HTERT RPE-1 (cell line): Measurements from ENCODE around the gene CIAO2B.
"Not testable (repeated sequence)": the region's sequence is repeated elsewhere in the genome, so short reads cannot be mapped to it uniquely, and the experiment has no call there.

Experiments used
- in situ Hi-C: fragments of 300-500 bp; cut with MboI; formaldehyde crosslinking; loops from 4 replicates; pipeline ENCODE4 v1.14.3; 2020; ENCODE audit warnings: low sequenced_read_pairs

The CIAO2B gene

DNA sequence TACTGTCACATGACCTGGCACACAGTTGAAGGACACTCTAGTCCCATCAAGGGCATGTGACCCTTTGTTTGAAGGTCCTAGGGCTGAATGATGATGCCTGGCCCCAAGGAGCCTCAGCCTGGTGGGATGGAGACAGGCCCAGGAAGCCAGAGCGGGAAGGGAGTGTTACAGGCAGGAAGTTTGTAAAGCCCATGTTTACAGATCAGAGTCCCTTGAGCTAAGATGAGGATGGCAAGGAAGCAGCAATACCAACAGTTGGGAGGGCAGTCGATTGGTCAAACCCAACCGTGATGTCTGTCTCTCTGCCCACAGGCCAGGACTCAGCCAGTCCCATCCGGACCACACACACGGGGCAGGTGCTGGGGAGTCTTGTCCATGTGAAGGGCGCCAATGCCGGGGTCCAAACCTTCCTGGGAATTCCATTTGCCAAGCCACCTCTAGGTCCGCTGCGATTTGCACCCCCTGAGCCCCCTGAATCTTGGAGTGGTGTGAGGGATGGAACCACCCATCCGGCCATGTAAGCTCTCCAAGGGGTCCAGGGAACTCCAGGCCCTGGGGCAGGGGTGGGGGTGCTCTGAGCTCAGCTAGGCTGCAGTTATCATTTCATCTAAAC, 3.6 kb upstream of the CIAO2B start:
- in situ Hi-C loops, result no loop called here

- in situ Hi-C loops, result no loop called here
Observed at GRCh38 chr16:66936889-66937554, 2.8 kb upstream of the CIAO2B start.

DNA sequence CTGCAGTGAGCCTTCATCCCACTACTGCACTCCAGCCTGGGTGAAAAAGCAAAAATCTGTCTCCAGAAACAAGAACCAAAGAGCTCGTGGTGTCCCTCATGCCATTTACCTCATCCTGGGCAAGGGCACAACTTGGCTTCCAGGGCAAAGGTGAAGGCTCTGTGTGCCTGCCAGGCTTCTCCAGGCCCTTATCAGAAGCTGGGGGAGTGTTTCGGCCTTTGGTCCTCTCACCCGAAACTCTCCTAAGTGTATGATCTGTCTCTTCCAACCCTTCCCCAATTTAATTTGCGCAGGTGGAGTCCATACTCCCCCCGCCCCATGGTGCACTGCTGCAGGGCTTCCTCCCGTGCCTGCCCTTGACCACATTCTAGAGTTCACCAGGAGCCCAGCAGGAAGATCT, 2.3 kb upstream of the CIAO2B start:
- in situ Hi-C loops, result no loop called here

GRCh38 chr16:66935314-66936011, 1.3 kb upstream of the CIAO2B start, which contains the start of gene CES2:
CES2 (plus strand) TSS chr16:66935516; CDS start chr16:66935636, 120 bp downstream.
- in situ Hi-C loops, result no loop called here

- in situ Hi-C loops, result not testable (repeated sequence)
Observed at GRCh38 chr16:66934839-66935313, 674 bp upstream of the CIAO2B start.

GRCh38 chr16:66933776-66934137, 445 bp downstream of the CIAO2B start:
- in situ Hi-C loops, result no loop called here

GRCh38 chr16:66932076-66932475, 2.1 kb downstream of the CIAO2B start:
- in situ Hi-C loops, result no loop called here

- in situ Hi-C loops, result no loop called here
Observed at GRCh38 chr16:66931665-66932064, 2.5 kb downstream of the CIAO2B start.

- in situ Hi-C loops, result no loop called here
Observed at GRCh38 chr16:66930189-66930588, 4.0 kb downstream of the CIAO2B start.

DNA sequence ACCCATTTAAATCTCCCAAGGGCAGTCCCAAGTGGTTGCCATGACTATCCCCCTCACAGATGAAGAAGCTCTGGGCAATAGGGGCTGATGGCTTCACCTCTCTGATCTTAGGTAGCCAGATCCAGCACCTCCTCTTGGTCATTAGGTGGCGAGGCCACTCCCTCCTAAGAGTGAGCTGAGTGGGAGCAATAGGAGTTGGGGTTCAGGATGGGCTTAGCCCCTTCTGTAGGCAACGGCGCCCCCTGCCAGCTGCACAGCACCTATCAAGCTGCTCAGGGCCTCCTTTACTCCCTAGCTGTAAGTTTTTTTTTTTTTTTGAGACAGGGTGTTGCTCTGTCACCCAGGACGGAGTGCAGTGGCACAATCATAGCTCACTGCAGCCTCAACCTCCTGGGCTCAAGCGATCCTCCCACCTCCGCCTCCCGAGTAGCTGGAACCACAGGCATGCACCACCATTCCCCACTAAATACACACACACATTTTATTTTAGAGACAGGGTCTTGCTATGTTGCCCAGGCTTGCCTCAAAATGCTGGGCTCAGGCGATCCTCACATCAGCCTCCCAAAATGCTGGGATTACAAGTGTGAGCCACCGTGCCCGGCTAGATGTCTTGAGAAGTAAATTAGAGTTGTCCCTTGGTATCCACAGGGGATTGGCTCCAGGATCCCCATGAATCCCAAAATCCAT, 5.4 kb downstream of the CIAO2B start:
- in situ Hi-C loops, result no loop called here

DNA sequence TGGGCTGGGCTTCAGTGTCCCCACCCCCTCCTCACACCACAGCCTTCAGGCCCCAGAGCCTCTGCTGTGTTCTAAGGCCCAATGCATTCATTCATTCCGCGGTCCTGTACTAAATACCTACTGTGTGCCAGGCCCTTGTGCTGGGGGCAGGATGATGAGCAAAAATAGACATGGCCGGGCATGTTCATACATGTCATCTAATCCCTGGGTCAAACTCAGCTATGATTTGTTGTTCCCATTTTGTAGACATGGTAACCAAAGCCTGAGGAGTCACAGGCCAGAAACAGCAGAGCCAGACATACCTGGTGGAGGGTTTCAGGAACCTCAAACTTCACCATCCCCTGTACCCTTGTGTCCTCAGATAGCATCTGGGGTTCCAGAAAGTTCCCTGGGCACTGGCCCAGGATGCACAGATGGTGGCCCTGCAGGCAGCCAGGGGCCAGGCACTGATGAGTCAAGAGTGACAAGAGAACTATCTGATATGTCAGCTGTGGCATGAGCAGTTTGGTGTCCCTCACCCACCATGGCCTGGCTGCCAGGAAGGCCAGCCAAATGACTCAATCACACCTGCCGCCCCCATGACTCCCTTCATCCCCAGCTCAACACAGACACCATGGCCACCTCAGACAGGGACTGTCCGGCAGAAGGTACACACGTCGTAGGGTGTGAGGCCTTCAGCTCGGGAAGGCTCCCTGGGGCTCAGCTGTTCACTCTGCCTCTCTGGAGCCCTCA, 6.1 kb downstream of the CIAO2B start:
- in situ Hi-C loops, result no loop called here

DNA sequence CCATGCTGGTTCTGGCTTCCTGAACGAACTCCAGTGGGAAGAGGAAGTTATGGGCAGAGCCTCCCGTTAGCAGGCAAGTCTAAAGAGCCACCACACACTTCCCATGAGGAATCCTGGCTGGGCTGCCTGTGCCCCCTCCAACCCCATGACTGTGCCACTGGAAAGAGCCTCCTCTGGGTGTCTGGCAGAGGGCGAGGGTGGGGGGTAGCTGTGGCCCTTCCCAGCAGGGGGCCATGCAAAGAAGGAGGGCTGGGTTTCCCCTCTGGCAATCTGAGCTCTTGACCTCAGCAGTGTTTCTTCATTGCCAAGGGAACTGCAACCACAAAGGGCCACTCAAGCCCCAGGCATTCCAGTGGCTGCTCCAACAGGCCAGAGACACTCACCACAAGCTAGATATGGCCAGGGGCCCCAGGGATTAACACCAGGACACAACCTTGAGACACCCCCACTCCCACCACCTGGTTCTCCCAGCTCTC, 7.2 kb downstream of the CIAO2B start:
- in situ Hi-C loops, result no loop called here

- in situ Hi-C loops, result no loop called here
Observed at GRCh38 chr16:66926171-66926947, 7.8 kb downstream of the CIAO2B start.

DNA sequence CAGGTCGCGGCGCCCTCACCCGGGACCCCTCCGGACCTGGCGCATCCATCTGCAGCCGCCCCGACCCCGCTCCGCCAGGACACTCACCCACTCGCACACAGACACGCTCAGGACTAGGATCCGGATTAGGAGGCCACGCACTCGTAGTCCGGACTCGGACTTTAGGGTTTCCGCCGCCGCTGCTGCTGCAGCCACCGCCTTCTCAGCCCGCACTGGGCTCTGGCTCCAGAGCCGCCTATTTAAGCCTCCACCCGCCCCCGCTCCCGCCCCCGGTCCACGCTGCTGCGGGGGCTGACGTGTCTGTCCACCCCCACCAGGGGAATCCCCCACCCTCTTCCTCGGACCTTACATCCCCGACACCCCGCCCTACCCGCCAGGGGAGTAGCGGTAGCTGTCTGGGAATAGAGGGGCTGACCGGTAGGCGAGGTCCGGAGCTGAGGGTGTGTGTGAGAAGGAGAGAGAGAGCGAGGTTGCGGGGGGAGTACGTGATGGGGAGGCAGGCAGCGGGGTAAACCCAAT, 8.8 kb downstream of the CIAO2B start, which contains the start of gene RRAD:
Gene RRAD, minus strand, starts transcription at position 214 of the 519 bp plus-strand sequence. CDS start 356 bp downstream, outside the sequence.
- in situ Hi-C loops, result no loop called here

DNA sequence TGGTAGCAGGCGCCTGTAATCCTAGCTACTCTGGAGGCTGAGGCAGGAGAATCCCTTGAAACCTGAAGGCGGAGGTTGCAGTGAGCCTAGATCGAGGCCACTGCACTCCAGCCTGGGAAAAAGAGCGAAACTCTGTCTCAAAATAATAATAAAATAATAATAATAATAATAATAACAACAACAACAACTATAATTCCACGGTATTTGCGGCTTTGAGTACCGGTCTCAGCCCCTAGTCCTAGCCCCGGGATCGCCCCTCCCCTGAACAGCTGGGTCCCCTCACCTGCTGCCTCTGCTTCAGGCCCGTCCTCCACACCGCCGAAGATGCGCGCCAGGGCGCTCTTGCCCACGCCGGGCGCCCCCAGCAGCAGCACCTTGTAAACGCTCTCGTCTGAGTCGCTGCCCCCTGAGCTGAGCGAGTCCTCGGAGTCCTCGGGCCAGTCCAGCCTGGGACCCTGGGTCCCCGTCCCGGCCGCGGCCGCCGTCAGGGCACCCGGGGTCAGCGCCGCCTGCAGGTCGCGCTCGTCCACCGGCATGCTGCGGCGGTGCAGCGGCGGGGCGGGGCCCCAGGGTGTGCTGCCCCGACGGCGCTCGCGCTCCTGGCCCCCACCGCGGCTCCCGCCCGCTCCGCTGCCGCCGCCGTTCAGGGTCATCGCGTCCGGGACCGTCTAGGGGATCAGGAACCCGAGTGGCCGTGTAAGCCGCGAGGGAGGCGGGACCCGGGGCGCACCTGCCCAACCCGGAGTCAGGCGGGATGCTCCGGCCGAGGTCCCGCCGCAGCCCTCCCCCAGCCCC, 9.5 kb downstream of the CIAO2B start:
- in situ Hi-C loops, result no loop called here

- in situ Hi-C loops, result no loop called here
Observed at GRCh38 chr16:66923866-66924265, 10.3 kb downstream of the CIAO2B start.

GRCh38 chr16:66923247-66923731, 10.9 kb downstream of the CIAO2B start:
- in situ Hi-C loops, result no loop called here

- in situ Hi-C loops, result no loop called here
Observed at GRCh38 chr16:66921729-66922450, 12.3 kb downstream of the CIAO2B start.
